T1000 (cell line): ENCODE data around the gene RGR.

ENCODE experiments used
- DNase-seq: peaks from one replicate; lab custom pipeline; 2025; ENCODE audit warnings: mixed read lengths; lab: John Stamatoyannopoulos, UW

The RGR gene

GRCh38 chr10:84296091-84296981, 51.5 kb downstream of the RGR start:
- DNase-seq, result peak; percentile 67

- no peak for DNase-seq
These were observed 53.2 kb downstream of the RGR start for GRCh38 chr10:84298057-84298456.

GRCh38 chr10:84302223-84302622, 57.4 kb downstream of the RGR start:
- DNase-seq, result no peak

GRCh38 chr10:84306751-84307384, 62.0 kb downstream of the RGR start:
- no peak for DNase-seq

GRCh38 chr10:84308021-84308420, 63.2 kb downstream of the RGR start:
- no peak for DNase-seq

- peak; percentile 35 for DNase-seq
These were observed 63.8 kb downstream of the RGR start for GRCh38 chr10:84308481-84309304.
